ENCODE results near the gene CLK4.

The CLK4 gene

DNA sequence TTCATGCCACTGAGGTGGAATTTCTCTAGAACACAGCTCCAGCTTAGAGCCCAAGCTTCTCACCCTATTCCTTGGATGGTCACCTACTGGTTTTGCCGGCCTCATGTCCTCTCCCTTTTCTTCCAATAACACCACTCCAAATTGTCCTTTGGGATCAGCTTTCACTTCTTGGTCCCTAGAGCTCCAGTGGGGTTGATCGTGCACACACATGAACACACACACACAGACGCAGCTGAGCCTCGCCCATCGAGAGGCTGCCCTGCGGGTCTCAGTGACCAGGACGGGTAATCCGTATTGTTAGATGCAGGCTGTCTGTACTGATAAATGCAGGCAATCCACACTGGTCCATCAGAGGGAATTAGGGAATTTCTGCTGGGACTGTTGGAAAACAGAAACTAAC lies 43.6 kb downstream of the CLK4 start:
- H3K36me3 ChIP-seq (replicated peaks in 1 of 2; ENCODE audit: control insufficient read depth in 2 of 2, insufficient read depth in 2 of 2, low read length in 2 of 2) = no peaks in the 10 kb centered on the region
- WGBS, 2 donors (ENCODE audit: extremely low coverage in 2 of 2, insufficient read length in 2 of 2, insufficient replicate concordance in 1 of 2) = no CpG with 5 or more reads among the region's 8 CpGs
- no peak overlapping the region for H2AFZ ChIP-seq (ENCODE audit: low read length)
- no peak overlapping the region for H3K18ac ChIP-seq (ENCODE audit: low read length)
- no peak overlapping the region for H3K4me3 ChIP-seq (ENCODE audit: low read length in 2 of 2)
- H3K4me1 ChIP-seq (ENCODE audit: control insufficient read depth in 2 of 2, insufficient read depth in 1 of 2, low read depth in 1 of 2, low read length in 2 of 2) = peaks cover 2 to 7% of the 10 kb centered on the region in 2 donors
- no peak overlapping the region for H2BK120ac ChIP-seq (ENCODE audit: low read depth, low read length)
- no peak overlapping the region for H3K4ac ChIP-seq (ENCODE audit: low read length)
- no peak overlapping the region for H3K4me2 ChIP-seq (ENCODE audit: insufficient read depth, low read length, poor library complexity, severe bottlenecking)
- DNase-seq (ENCODE audit: low spot score) = no peak
- H2BK5ac ChIP-seq (ENCODE audit: low read length) = no peak overlapping the region
- no peak overlapping the region for H2BK12ac ChIP-seq (ENCODE audit: low read length)
- H3K9ac ChIP-seq (ENCODE audit: low read depth, low read length, poor library complexity) = no peak overlapping the region
- no peak overlapping the region for H2BK15ac ChIP-seq (ENCODE audit: low read length)
- H3K27ac ChIP-seq (replicated peaks; ENCODE audit: low read length) = no peak overlapping the region
- H3K27me3 ChIP-seq (ENCODE audit: control insufficient read depth in 3 of 3, insufficient read depth in 3 of 3, low read depth in 1 of 3, low read length in 3 of 3) = peaks cover 0 to 9% (median 0%) of the 10 kb centered on the region in 3 experiments
- H3K23ac ChIP-seq (ENCODE audit: low read depth, low read length, poor library complexity) = no peak overlapping the region
- peaks cover 2 to 4% of the 10 kb centered on the region in 2 donors for H3K9me3 ChIP-seq (replicated peaks in 1 of 2; ENCODE audit: control insufficient read depth in 2 of 2, insufficient read depth in 1 of 2, low read depth in 1 of 2, low read length in 2 of 2)
- no peak overlapping the region for H2AK5ac ChIP-seq (ENCODE audit: low read depth, low read length)
- no peak overlapping the region for H3K14ac ChIP-seq (ENCODE audit: low read length)
- no peak overlapping the region for H4K8ac ChIP-seq (ENCODE audit: low read depth, low read length)
- H3K79me1 ChIP-seq (ENCODE audit: low read depth, low read length) = peaks cover 2% of the 10 kb centered on the region
- no peak overlapping the region for H4K91ac ChIP-seq (ENCODE audit: low read depth, low read length, poor library complexity)

DNA sequence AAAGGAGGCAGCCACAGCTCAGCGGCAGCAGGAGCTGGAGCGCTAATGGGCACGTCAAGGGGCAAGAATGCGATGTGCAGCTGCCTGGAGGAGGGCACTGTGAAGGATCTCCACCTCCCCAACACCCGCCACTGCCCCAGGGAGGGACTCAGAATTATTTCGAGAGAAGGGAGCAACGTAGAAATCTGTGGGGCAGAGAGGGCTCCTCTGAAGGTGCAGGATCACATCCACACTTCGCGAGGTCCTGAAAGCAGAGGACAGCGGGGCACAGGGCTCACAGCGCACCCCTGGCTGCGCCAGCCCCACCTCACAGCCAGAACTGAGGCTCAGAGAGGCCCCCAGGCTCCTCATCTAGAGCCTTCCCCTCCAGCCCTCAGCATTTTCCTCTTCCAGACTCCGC lies 44.6 kb downstream of the CLK4 start:
- Histone ChIP-seq H3K18ac (ENCODE audit: low read length) (no peak overlapping the region), H4K8ac (ENCODE audit: low read depth, low read length) (no peak overlapping the region), H2AFZ (ENCODE audit: low read length) (no peak overlapping the region), H3K4me1 (ENCODE audit: control insufficient read depth in 2 of 2, insufficient read depth in 1 of 2, low read depth in 1 of 2, low read length in 2 of 2) (peaks cover 2 to 4% of the 10 kb centered on the region in 2 donors), H3K4ac (ENCODE audit: low read length) (no peak overlapping the region), H2BK15ac (ENCODE audit: low read length) (no peak overlapping the region), H2BK12ac (ENCODE audit: low read length) (no peak overlapping the region), H3K27me3 (ENCODE audit: control insufficient read depth in 3 of 3, insufficient read depth in 3 of 3, low read depth in 1 of 3, low read length in 3 of 3) (peaks cover 0 to 5% (median 0%) of the 10 kb centered on the region in 3 experiments), H2AK5ac (ENCODE audit: low read depth, low read length) (no peak overlapping the region), H3K79me1 (ENCODE audit: low read depth, low read length) (peaks cover 2% of the 10 kb centered on the region), H4K91ac (ENCODE audit: low read depth, low read length, poor library complexity) (no peak overlapping the region), H2BK120ac (ENCODE audit: low read depth, low read length) (no peak overlapping the region), H3K14ac (ENCODE audit: low read length) (no peak overlapping the region), H3K27ac (replicated peaks; ENCODE audit: low read length) (no peak overlapping the region), H3K23ac (ENCODE audit: low read depth, low read length, poor library complexity) (no peak overlapping the region), H3K4me2 (ENCODE audit: insufficient read depth, low read length, poor library complexity, severe bottlenecking) (no peak overlapping the region), H3K4me3 (ENCODE audit: low read length in 2 of 2) (no peak overlapping the region), H3K36me3 (replicated peaks in 1 of 2; ENCODE audit: control insufficient read depth in 2 of 2, insufficient read depth in 2 of 2, low read length in 2 of 2) (peaks cover 0 to 3% of the 10 kb centered on the region in 2 donors), H3K9ac (ENCODE audit: low read depth, low read length, poor library complexity) (no peak overlapping the region), H2BK5ac (ENCODE audit: low read length) (no peak overlapping the region), H3K9me3 (replicated peaks in 1 of 2; ENCODE audit: control insufficient read depth in 2 of 2, insufficient read depth in 1 of 2, low read depth in 1 of 2, low read length in 2 of 2) (peaks cover 4 to 7% of the 10 kb centered on the region in 2 donors)
- no peak for DNase-seq (ENCODE audit: low spot score)
- no CpG with 5 or more reads among the region's 13 CpGs for WGBS, 2 donors (ENCODE audit: extremely low coverage in 2 of 2, insufficient read length in 2 of 2, insufficient replicate concordance in 1 of 2)

DNA sequence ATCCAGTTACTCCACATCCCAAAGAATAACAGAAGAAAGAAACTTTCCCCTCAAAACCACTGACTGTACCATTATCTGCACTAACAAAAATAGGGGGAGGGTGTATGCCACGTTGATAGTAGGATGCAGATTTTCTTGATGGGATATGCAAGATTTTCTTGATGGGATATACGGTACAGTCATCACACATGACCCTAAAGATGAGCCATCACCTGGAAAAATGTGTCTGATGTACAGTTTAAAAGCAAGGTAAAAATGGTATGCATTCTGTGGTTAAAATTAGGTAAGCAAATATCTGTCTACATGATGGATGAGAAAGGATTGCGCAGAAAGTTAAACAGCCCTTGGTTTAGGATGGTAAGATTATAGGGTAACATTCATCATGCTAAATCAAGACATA lies 45.2 kb downstream of the CLK4 start:
- no peak overlapping the region for H2BK15ac ChIP-seq (ENCODE audit: low read length)
- no CpG with 5 or more reads among the region's 3 CpGs for WGBS, 2 donors (ENCODE audit: extremely low coverage in 2 of 2, insufficient read length in 2 of 2, insufficient replicate concordance in 1 of 2)

DNA sequence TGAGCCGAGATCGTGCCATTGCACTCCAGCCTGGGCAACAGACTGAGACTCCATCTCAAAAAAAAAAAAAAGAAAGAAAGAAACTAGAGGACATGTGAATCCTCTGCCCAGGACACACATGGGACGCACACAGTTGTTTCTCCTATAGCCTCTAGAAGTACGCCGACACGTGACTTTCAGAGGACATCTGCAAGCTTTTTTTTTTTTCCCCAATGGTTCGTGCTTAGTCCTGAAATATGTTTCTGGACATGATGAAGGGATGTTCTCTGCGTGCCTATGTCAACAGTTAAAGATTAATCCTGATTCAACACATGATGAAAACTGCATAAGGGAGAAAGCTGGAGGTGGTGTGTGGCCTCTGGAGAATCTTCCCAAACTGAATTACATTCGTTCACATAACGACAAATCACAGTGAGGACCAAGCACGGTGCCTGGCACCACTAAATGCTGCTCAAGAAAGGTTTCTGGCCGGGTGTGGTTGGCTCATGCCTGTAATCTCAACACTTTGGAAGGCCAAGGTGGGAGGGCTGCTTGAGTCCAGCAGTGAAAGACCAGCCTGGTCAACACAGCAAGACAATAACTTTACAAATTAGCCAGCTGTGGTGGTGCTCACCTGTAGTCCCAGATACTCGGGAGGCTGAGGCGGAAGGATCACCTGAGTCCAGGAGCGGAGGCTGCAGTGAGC lies 46.4 kb downstream of the CLK4 start:
- no peak overlapping the region for H4K8ac ChIP-seq (ENCODE audit: low read depth, low read length)
- H3K4me3 ChIP-seq (ENCODE audit: low read length in 2 of 2) = no peak overlapping the region
- no peak overlapping the region for H2AFZ ChIP-seq (ENCODE audit: low read length)
- no peak overlapping the region for H3K18ac ChIP-seq (ENCODE audit: low read length)
- H3K9me3 ChIP-seq (replicated peaks in 1 of 2; ENCODE audit: control insufficient read depth in 2 of 2, insufficient read depth in 1 of 2, low read depth in 1 of 2, low read length in 2 of 2) = peaks cover 3 to 5% of the 10 kb centered on the region in 2 donors
- no peak overlapping the region for H2BK120ac ChIP-seq (ENCODE audit: low read depth, low read length)
- H3K9ac ChIP-seq (ENCODE audit: low read depth, low read length, poor library complexity) = no peak overlapping the region
- no peak overlapping the region for H3K4me2 ChIP-seq (ENCODE audit: insufficient read depth, low read length, poor library complexity, severe bottlenecking)
- H3K27ac ChIP-seq (replicated peaks; ENCODE audit: low read length) = no peak overlapping the region
- no peak overlapping the region for H2BK5ac ChIP-seq (ENCODE audit: low read length)
- H3K27me3 ChIP-seq (ENCODE audit: control insufficient read depth in 3 of 3, insufficient read depth in 3 of 3, low read depth in 1 of 3, low read length in 3 of 3) = peaks cover 0 to 14% (median 0%) of the 10 kb centered on the region in 3 experiments
- no CpG with 5 or more reads among the region's 15 CpGs for WGBS, 2 donors (ENCODE audit: extremely low coverage in 2 of 2, insufficient read length in 2 of 2, insufficient replicate concordance in 1 of 2)
- H3K79me1 ChIP-seq (ENCODE audit: low read depth, low read length) = peaks cover under 1% of the 10 kb centered on the region
- H3K14ac ChIP-seq (ENCODE audit: low read length) = no peak overlapping the region
- no peak overlapping the region for H3K4ac ChIP-seq (ENCODE audit: low read length)
- H2AK5ac ChIP-seq (ENCODE audit: low read depth, low read length) = no peak overlapping the region
- no peak overlapping the region for H2BK15ac ChIP-seq (ENCODE audit: low read length)
- H4K91ac ChIP-seq (ENCODE audit: low read depth, low read length, poor library complexity) = no peak overlapping the region
- peaks cover 0 to 4% of the 10 kb centered on the region in 2 donors for H3K4me1 ChIP-seq (ENCODE audit: control insufficient read depth in 2 of 2, insufficient read depth in 1 of 2, low read depth in 1 of 2, low read length in 2 of 2)
- DNase-seq (ENCODE audit: low spot score) = no peak
- peaks cover 0 to 3% of the 10 kb centered on the region in 2 donors for H3K36me3 ChIP-seq (replicated peaks in 1 of 2; ENCODE audit: control insufficient read depth in 2 of 2, insufficient read depth in 2 of 2, low read length in 2 of 2)
- H3K23ac ChIP-seq (ENCODE audit: low read depth, low read length, poor library complexity) = no peak overlapping the region
- H2BK12ac ChIP-seq (ENCODE audit: low read length) = no peak overlapping the region

More for the DNA sequence above, 45.2 kb downstream of the CLK4 start:
- peaks cover 0 to 4% of the 10 kb centered on the region in 2 donors for H3K4me1 ChIP-seq (ENCODE audit: control insufficient read depth in 2 of 2, insufficient read depth in 1 of 2, low read depth in 1 of 2, low read length in 2 of 2)
- H3K23ac ChIP-seq (ENCODE audit: low read depth, low read length, poor library complexity) = no peak overlapping the region
- H2AK5ac ChIP-seq (ENCODE audit: low read depth, low read length) = no peak overlapping the region
- no peak overlapping the region for H3K18ac ChIP-seq (ENCODE audit: low read length)
- H4K91ac ChIP-seq (ENCODE audit: low read depth, low read length, poor library complexity) = no peak overlapping the region
- H3K9ac ChIP-seq (ENCODE audit: low read depth, low read length, poor library complexity) = no peak overlapping the region
- no peak overlapping the region for H2BK12ac ChIP-seq (ENCODE audit: low read length)
- H3K79me1 ChIP-seq (ENCODE audit: low read depth, low read length) = peaks cover 2% of the 10 kb centered on the region
- H3K4me3 ChIP-seq (ENCODE audit: low read length in 2 of 2) = no peak overlapping the region
- peaks cover 4 to 7% of the 10 kb centered on the region in 2 donors for H3K9me3 ChIP-seq (replicated peaks in 1 of 2; ENCODE audit: control insufficient read depth in 2 of 2, insufficient read depth in 1 of 2, low read depth in 1 of 2, low read length in 2 of 2)
- no peak overlapping the region for H4K8ac ChIP-seq (ENCODE audit: low read depth, low read length)
- H3K27me3 ChIP-seq (ENCODE audit: control insufficient read depth in 3 of 3, insufficient read depth in 3 of 3, low read depth in 1 of 3, low read length in 3 of 3) = peaks cover 0 to 6% (median 0%) of the 10 kb centered on the region in 3 experiments
- peaks cover 0 to 3% of the 10 kb centered on the region in 2 donors for H3K36me3 ChIP-seq (replicated peaks in 1 of 2; ENCODE audit: control insufficient read depth in 2 of 2, insufficient read depth in 2 of 2, low read length in 2 of 2)
- no peak overlapping the region for H2AFZ ChIP-seq (ENCODE audit: low read length)
- no peak overlapping the region for H3K27ac ChIP-seq (replicated peaks; ENCODE audit: low read length)
- no peak overlapping the region for H3K4ac ChIP-seq (ENCODE audit: low read length)
- no peak overlapping the region for H2BK120ac ChIP-seq (ENCODE audit: low read depth, low read length)
- no peak for DNase-seq (ENCODE audit: low spot score)
- H2BK5ac ChIP-seq (ENCODE audit: low read length) = no peak overlapping the region
- H3K4me2 ChIP-seq (ENCODE audit: insufficient read depth, low read length, poor library complexity, severe bottlenecking) = no peak overlapping the region
- no peak overlapping the region for H3K14ac ChIP-seq (ENCODE audit: low read length)

Measured in neuronal stem cell (in vitro differentiated cells).